Loucy (cell line): ENCODE data around the gene CLSTN1.

Source experiments
- EZH2phosphoT487 ChIP-seq: fragments of 200-600 bp; IDR thresholded peaks from 2 replicates; pipeline ENCODE4 v1.6.1; 2018; ENCODE audit warnings: antibody characterized with exemption, mild to moderate bottlenecking, moderate library complexity, borderline replicate concordance
- TF ChIP-seq, protein P1 (sequence below): fragments of 200-600 bp; sonication (generic); conservative IDR thresholded peaks from 2 replicates; pipeline ENCODE4 v1.5.1; 2014; ENCODE audit warnings: mild to moderate bottlenecking, antibody characterized with exemption, low read length

DNA sequence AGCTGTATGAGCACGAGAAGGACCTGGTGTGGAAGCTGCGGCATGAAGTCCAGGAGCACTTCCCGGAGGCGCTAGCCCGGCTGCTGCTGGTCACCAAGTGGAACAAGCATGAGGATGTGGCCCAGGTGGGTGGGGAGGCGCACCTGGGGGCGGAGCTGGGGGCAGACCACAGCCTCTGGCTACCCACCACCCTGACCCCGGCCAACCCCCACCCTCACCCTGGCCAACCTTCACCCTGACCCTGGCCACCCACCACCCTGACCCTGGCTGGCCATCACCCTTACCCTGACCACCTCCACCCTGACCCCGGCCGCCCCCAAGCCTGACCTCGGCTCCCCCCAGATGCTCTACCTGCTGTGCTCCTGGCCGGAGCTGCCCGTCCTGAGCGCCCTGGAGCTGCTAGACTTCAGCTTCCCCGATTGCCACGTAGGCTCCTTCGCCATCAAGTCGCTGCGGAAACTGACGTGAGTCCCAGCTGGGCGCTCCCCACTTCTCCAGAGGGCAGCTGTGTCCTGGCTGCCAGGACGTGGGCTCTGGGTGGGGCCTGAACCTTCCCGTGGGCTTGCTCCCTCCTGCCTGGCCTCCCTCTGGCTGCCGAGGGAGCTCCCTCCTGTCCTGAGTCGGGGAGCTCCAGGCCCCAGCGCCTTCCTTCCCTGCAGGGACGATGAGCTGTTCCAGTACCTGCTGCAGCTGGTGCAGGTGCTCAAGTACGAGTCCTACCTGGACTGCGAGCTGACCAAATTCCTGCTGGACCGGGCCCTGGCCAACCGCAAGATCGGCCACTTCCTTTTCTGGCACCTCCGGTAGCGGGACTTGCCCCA is 102.8 kb downstream of the CLSTN1 start:
- TF ChIP-seq, protein P1, sequence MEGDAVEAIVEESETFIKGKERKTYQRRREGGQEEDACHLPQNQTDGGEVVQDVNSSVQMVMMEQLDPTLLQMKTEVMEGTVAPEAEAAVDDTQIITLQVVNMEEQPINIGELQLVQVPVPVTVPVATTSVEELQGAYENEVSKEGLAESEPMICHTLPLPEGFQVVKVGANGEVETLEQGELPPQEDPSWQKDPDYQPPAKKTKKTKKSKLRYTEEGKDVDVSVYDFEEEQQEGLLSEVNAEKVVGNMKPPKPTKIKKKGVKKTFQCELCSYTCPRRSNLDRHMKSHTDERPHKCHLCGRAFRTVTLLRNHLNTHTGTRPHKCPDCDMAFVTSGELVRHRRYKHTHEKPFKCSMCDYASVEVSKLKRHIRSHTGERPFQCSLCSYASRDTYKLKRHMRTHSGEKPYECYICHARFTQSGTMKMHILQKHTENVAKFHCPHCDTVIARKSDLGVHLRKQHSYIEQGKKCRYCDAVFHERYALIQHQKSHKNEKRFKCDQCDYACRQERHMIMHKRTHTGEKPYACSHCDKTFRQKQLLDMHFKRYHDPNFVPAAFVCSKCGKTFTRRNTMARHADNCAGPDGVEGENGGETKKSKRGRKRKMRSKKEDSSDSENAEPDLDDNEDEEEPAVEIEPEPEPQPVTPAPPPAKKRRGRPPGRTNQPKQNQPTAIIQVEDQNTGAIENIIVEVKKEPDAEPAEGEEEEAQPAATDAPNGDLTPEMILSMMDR = no peak
- TF ChIP-seq EZH2phosphoT487 = no peak
